HepG2 (cell line): ENCODE data around the gene PSMB3. TPM values are rescaled to one million over a fixed set of nuclear protein-coding genes. Genes with fewer than 3 reads are reported as not detected.

Experiments used
- ARID3A ChIP-seq: IDR thresholded peaks from 2 replicates; pipeline ENCODE4 v1.6.1; 2012; ENCODE audit warnings: low read depth, low read length, improper control_type of control experiment
- ARNTL ChIP-seq: sonication (generic); formaldehyde crosslinking; IDR thresholded peaks from 2 replicates; pipeline ENCODE4 v1.4.0; 2020; ENCODE audit warnings: mild to moderate bottlenecking, missing genetic modification reagents
- BORCS8-MEF2B ChIP-seq: sonication (generic); formaldehyde crosslinking; IDR thresholded peaks from 2 replicates; pipeline ENCODE4 v1.8.0; 2022; ENCODE audit warnings: mild to moderate bottlenecking, missing genetic modification reagents
- CAMTA2 ChIP-seq: sonication (generic); formaldehyde crosslinking; IDR thresholded peaks from 2 replicates; pipeline ENCODE4 v1.4.0; 2020; ENCODE audit warnings: mild to moderate bottlenecking, missing genetic modification reagents, borderline replicate concordance
- DNMT3B ChIP-seq: conservative IDR thresholded peaks from 2 replicates; pipeline ENCODE4 v1.6.1; 2016; ENCODE audit warnings: missing biosample characterization, control low read depth
- ETV5 ChIP-seq: IDR thresholded peaks from 2 replicates; pipeline ENCODE4 v1.6.1; 2018; ENCODE audit warnings: missing biosample characterization, missing genetic modification reagents, inconsistent platforms, borderline replicate concordance
- FOSL2 ChIP-seq: sonication (generic); formaldehyde crosslinking; IDR thresholded peaks from 2 replicates; pipeline ENCODE4 v1.4.0; 2020; ENCODE audit warnings: missing genetic modification reagents
- FOXJ3 ChIP-seq: sonication (generic); formaldehyde crosslinking; IDR thresholded peaks from 2 replicates; pipeline ENCODE4 v1.4.0; 2020; ENCODE audit warnings: missing genetic modification reagents, mild to moderate bottlenecking, borderline replicate concordance
- HDAC6 ChIP-seq: fragments of 200-600 bp; sonication (generic); IDR thresholded peaks from 2 replicates; pipeline ENCODE4 v1.7.0; 2017; ENCODE audit warnings: mild to moderate bottlenecking, antibody characterized with exemption, low read length, low read depth
- HOXA3 ChIP-seq: sonication (generic); formaldehyde crosslinking; IDR thresholded peaks from 2 replicates; pipeline ENCODE4 v1.5.0; 2020; ENCODE audit warnings: missing genetic modification reagents
- KAT7 ChIP-seq: IDR thresholded peaks from 2 replicates; pipeline ENCODE4 v1.6.1; 2018; ENCODE audit warnings: borderline replicate concordance, missing compliant biosample characterization
- MXD4 ChIP-seq: IDR thresholded peaks from 2 replicates; pipeline ENCODE4 v1.6.1; 2016; ENCODE audit warnings: mild to moderate bottlenecking, missing biosample characterization, missing genetic modification reagents
- PHF20 ChIP-seq: sonication (generic); formaldehyde crosslinking; IDR thresholded peaks from 2 replicates; pipeline ENCODE4 v1.5.0; 2020; ENCODE audit warnings: mild to moderate bottlenecking, missing genetic modification reagents
- SNAPC4 ChIP-seq: sonication (generic); formaldehyde crosslinking; IDR thresholded peaks from 2 replicates; pipeline ENCODE4 v1.4.0; 2020; ENCODE audit warnings: mild to moderate bottlenecking, missing genetic modification reagents
- TCF7 ChIP-seq: sonication (generic); IDR thresholded peaks from 2 replicates; pipeline ENCODE4 v1.6.1; 2016; ENCODE audit warnings: antibody characterized with exemption, low read depth
- YY1 ChIP-seq: IDR thresholded peaks from 2 replicates; pipeline ENCODE4 v1.6.1; 2011; ENCODE audit warnings: low read length, low read depth, moderate library complexity, mild to moderate bottlenecking; ENCODE audit not compliant: insufficient read depth, insufficient replicate concordance
- ZFAT ChIP-seq: sonication (generic); formaldehyde crosslinking; conservative IDR thresholded peaks from 2 replicates; pipeline ENCODE4 v1.8.1; 2023; ENCODE audit warnings: missing genetic modification reagents, inconsistent platforms
- ZFP36L1 ChIP-seq: sonication (generic); formaldehyde crosslinking; IDR thresholded peaks from 2 replicates; pipeline ENCODE4 v1.8.0; 2022; ENCODE audit warnings: mild to moderate bottlenecking, missing genetic modification reagents, moderate library complexity
- ZNF101 ChIP-seq: sonication (generic); formaldehyde crosslinking; IDR thresholded peaks from 2 replicates; pipeline ENCODE4 v1.4.0; 2020; ENCODE audit warnings: mild to moderate bottlenecking, low read depth, missing genetic modification reagents, borderline replicate concordance
- ZNF121 ChIP-seq: sonication (generic); formaldehyde crosslinking; IDR thresholded peaks from 2 replicates; pipeline ENCODE4 v1.5.0; 2020; ENCODE audit warnings: mild to moderate bottlenecking, missing genetic modification reagents
- ZNF136 ChIP-seq: sonication (generic); formaldehyde crosslinking; IDR thresholded peaks from 2 replicates; pipeline ENCODE4 v1.8.1; 2022; ENCODE audit warnings: low read depth, mild to moderate bottlenecking, moderate library complexity, missing genetic modification reagents
- ZNF24 ChIP-seq: fragments of 450-650 bp; IDR thresholded peaks from 2 replicates; pipeline ENCODE4 v1.6.1; 2017; ENCODE audit warnings: antibody characterized with exemption, mild to moderate bottlenecking
- ZNF263 ChIP-seq: sonication (generic); formaldehyde crosslinking; IDR thresholded peaks from 2 replicates; pipeline ENCODE4 v1.4.0; 2020; ENCODE audit warnings: missing genetic modification reagents
- ZNF282 ChIP-seq: fragments of 450-650 bp; IDR thresholded peaks from 2 replicates; pipeline ENCODE4 v1.6.1; 2018; ENCODE audit not compliant: partially characterized antibody
- ZNF33B ChIP-seq: sonication (generic); formaldehyde crosslinking; IDR thresholded peaks from 2 replicates; pipeline ENCODE4 v1.5.1; 2020; ENCODE audit warnings: mild to moderate bottlenecking, missing genetic modification reagents
- ZSCAN22 ChIP-seq: sonication (generic); formaldehyde crosslinking; IDR thresholded peaks from 2 replicates; pipeline ENCODE4 v1.4.0; 2020; ENCODE audit warnings: mild to moderate bottlenecking, missing genetic modification reagents
- polyA plus RNA-seq, 8 experiments: library from polyadenylated mRNA; depleted of rRNA in 3 of 8; stranded (reverse) in 7 of 8; unstranded in 1 of 8; fragments of >200 nt; fragmentation: Illumina TruSeq in 4 of 8; extraction: Trizol in 4 of 8; gene quantifications; 2 replicates each; pipeline versions ENCODE4 v1.2.1 to v1.2.3, GENCODE V29; 2011 to 2016; ENCODE audit warnings: low read depth in 4 of 8, missing spikeins in 1 of 8, mixed read lengths in 1 of 8; ENCODE audit not compliant: insufficient read depth in 1 of 8
- total RNA-seq, 5 experiments: library from RNA; depleted of rRNA; stranded (reverse); fragments of >200 nt; fragmentation: Illumina TruSeq; extraction: Trizol; gene quantifications; 2 replicates each; pipeline ENCODE4 v1.2.3, GENCODE V29; 2016; ENCODE audit warnings: low read depth in 1 of 5

The PSMB3 gene
- total and polyA plus RNA-seq, 2 of the 13 experiments (the other 11 are each of a cell fraction or from before 2014, with no cell fraction given) = 366 to 517 TPM

DNA sequence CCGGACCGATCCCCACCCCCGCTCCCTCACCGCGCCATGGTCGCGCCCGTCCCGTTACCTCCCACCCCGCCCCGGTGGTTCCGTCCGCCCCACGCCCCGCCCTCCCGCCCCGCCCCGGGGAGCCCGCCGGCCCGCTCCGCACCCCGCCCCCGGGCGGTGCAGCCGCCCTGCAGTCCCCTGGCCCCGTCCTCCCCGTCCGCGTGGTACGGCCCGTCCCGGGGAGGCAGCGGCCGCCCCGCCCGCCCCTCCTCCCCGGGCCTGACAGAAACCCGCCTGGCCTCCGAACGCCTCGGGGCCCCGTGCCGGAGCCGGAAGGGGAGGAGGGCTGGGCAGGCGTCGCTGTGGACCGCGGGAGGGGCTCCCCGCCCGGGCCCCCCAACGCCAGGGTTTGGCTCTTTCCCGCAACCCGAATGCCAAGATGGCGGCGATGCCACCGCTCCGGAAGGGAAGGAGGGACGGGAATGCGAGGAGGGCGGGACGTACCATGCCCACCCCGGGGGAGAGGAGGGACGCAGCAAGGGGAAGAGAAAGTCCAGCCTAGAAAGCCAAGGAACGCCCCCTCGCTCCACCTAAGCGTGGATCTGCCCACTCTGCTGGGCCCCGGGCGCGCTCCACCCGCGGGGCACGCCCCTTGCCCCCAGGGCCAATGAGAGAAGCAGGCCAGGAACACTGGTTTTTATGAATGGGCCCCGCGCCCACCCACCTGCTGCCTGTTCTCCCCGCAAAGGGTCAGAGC, 47.1 kb downstream of the PSMB3 start, which contains the start of gene PIP4K2B (continued):
- peak; percentile 90 for TF ChIP-seq MXD4 (CRISPR knock-in tag)
- peak; percentile 82; the same call in 1 of the 2 replicates for TF ChIP-seq KAT7 (CRISPR knock-in tag)
- TF ChIP-seq FOXJ3 = no peak
- TF ChIP-seq TCF7 = no peak
- peak; percentile 53; the same call in 1 of the 2 replicates for TF ChIP-seq ZNF121 (CRISPR knock-in tag)
- peak; percentile 99 for TF ChIP-seq YY1
- no peak for TF ChIP-seq HDAC6
- TF ChIP-seq DNMT3B (CRISPR knock-in tag) = peak; percentile 86
- no peak for TF ChIP-seq SNAPC4 (CRISPR knock-in tag)
- peak; percentile 40; the same call in 1 of the 2 replicates for TF ChIP-seq ZNF33B (CRISPR knock-in tag)
- TF ChIP-seq ZNF263 (CRISPR knock-in tag) = peak; percentile 60; the same call in 1 of the 2 replicates
- peak; percentile 94 for TF ChIP-seq HOXA3 (CRISPR knock-in tag)
- TF ChIP-seq ZFAT = no peak
- peak; percentile 65 for TF ChIP-seq FOSL2 (CRISPR knock-in tag)
- TF ChIP-seq ETV5 = peak; percentile 96
- no peak; the same call in 1 of the 2 replicates for TF ChIP-seq ZSCAN22 (CRISPR knock-in tag)
- no peak for TF ChIP-seq ZNF24
- TF ChIP-seq PHF20 (CRISPR knock-in tag) = peak; percentile 75
- no peak for TF ChIP-seq CAMTA2 (CRISPR knock-in tag)
- no peak for TF ChIP-seq ARNTL (CRISPR knock-in tag)
- no peak for TF ChIP-seq ZNF282
- TF ChIP-seq ZNF101 = peak; percentile 48; the same call in 1 of the 2 replicates
- TF ChIP-seq ZFP36L1 (CRISPR knock-in tag) = peak; percentile 74; the same call in 1 of the 2 replicates
- TF ChIP-seq ZNF136 (CRISPR knock-in tag) = 0 out of 2 replicates have a peak, but pooled peaks have one; percentile 57
- peak; percentile 83 for TF ChIP-seq BORCS8-MEF2B
- TF ChIP-seq ARID3A = no peak
